Chondrocyte (in vitro differentiated cells): ENCODE measurements around the gene NR2F6. TPM values are rescaled to one million over a fixed set of nuclear protein-coding genes. Genes with fewer than 3 reads are reported as not detected.

Source experiments
- DNase-seq: peaks from one replicate; pipeline ENCODE4 v3.0.0; 2021; ENCODE audit warnings: mixed read lengths, low spot score
- H3K27ac Mint-ChIP-seq: one replicate; pipeline ENCODE4 v1.8.0; 2021; ENCODE audit warnings: mild to moderate bottlenecking, moderate library complexity, mixed read lengths; ENCODE audit not compliant: unreplicated experiment
- H3K27me3 Mint-ChIP-seq: 2 replicates; pipeline ENCODE4 v1.8.0; 2021; ENCODE audit warnings: low read depth, mixed read lengths
- H3K36me3 Mint-ChIP-seq: 2 replicates; pipeline ENCODE4 v1.8.0; 2021; ENCODE audit warnings: low read depth, mixed read lengths
- H3K4me1 Mint-ChIP-seq: 2 replicates; pipeline ENCODE4 v1.8.0; 2021; ENCODE audit warnings: low read depth, mild to moderate bottlenecking, mixed read lengths
- H3K4me3 Mint-ChIP-seq: one replicate; pipeline ENCODE4 v1.8.0; 2021; ENCODE audit warnings: mild to moderate bottlenecking, moderate library complexity, mixed read lengths; ENCODE audit not compliant: unreplicated experiment
- H3K9me3 Mint-ChIP-seq: 2 replicates; pipeline ENCODE4 v1.8.0; 2021; ENCODE audit warnings: low read depth, mixed read lengths
- CTCF ChIP-seq: fragments of 200-600 bp; sonication (generic); IDR thresholded peaks from 2 replicates; pipeline ENCODE4 v1.5.0; 2021; ENCODE audit warnings: antibody characterized with exemption, mild to moderate bottlenecking, moderate library complexity
- total RNA-seq: library from RNA; stranded (reverse); gene quantifications from 3 replicates; pipeline ENCODE4 v1.2.1, GENCODE V29; 2021

Gene NR2F6
- total RNA-seq, 1 donor from 2014 or later, result 45.0 TPM

GRCh38 chr19:17262557-17262956, 16.8 kb upstream of the NR2F6 start:
- TF ChIP-seq CTCF, result no peak
- no peak for DNase-seq
- peaks cover 8% of the 10 kb centered on the region for H3K4me1 Mint-ChIP-seq
- H3K4me3 Mint-ChIP-seq, result no peak overlapping the region
- H3K36me3 Mint-ChIP-seq, result no peaks in the 10 kb centered on the region
- H3K27ac Mint-ChIP-seq, result no peak overlapping the region
- peaks cover 4% of the 10 kb centered on the region for H3K9me3 Mint-ChIP-seq
- peaks cover 2% of the 10 kb centered on the region for H3K27me3 Mint-ChIP-seq

- no peak overlapping the region for H3K4me3 Mint-ChIP-seq
- no peaks in the 10 kb centered on the region for H3K9me3 Mint-ChIP-seq
- H3K27me3 Mint-ChIP-seq, result peaks cover 2% of the 10 kb centered on the region
- no peak for DNase-seq
- H3K27ac Mint-ChIP-seq, result no peak overlapping the region
- H3K36me3 Mint-ChIP-seq, result no peaks in the 10 kb centered on the region
- H3K4me1 Mint-ChIP-seq, result peaks cover 3% of the 10 kb centered on the region
- peak; percentile 96 for TF ChIP-seq CTCF
Measured at GRCh38 chr19:17260842-17261325, 15.2 kb upstream of the NR2F6 start.

DNA sequence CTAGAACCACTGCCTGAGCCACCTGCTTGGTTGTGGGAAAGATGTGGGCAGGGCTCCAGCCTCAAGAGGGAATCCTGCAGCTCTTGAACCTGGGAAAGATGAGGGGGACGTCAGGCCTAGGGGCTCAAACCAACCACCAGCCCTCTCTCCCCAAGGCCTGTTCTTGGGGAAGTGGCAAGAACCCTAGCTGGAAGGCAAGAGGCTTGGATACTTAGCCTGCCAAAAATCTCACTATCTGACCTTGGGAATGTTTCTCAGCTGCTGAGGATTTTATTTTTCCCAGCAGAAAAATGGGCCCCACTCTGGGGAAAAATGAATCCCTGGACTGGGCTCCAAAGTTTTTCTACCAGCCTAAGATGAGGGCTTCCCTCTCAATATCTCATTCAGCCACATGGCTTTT, 14.2 kb upstream of the NR2F6 start:
- Mint-ChIP-seq H3K36me3 (no peaks in the 10 kb centered on the region), H3K27me3 (peaks cover 2% of the 10 kb centered on the region), H3K27ac (no peak overlapping the region), H3K4me3 (no peak overlapping the region), H3K4me1 (peaks cover 8% of the 10 kb centered on the region), H3K9me3 (no peaks in the 10 kb centered on the region)
- DNase-seq, result no peak
- no peak for TF ChIP-seq CTCF

DNA sequence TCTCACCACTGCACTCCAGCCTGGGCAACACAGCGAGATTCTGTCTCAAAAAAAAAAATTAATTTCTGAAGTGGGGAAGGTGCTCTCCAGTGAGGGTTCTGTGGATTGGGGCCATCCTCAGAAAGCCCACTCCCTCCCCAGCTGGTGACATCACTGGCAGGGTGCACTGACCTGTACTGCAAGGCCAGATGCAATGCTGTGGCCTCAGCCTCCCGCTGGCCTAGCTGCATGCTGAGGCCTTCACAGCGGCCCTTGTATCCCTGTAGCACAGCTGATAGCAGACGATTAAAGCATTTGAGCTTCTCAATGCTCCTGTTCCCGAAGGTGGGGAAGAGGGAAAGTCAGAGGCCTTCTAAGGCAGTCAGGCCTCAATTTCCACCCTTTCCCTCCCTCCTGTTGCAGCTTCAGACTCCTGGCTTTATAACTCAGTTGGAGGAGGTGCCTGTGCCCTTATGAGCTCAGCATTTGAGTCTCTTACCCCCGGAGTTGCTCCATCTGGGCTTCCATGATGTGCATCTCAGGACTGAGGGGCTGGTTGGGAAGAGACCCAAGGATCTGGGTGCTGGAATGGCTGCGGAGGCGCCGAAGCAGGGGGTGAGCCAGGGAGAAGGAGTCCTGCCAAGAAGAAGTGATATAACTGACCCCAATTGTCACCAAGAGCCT, 13.5 kb upstream of the NR2F6 start:
- no peak for TF ChIP-seq CTCF
- H3K4me1 Mint-ChIP-seq, result peaks cover 10% of the 10 kb centered on the region
- H3K36me3 Mint-ChIP-seq, result no peaks in the 10 kb centered on the region
- H3K9me3 Mint-ChIP-seq, result no peaks in the 10 kb centered on the region
- no peak for DNase-seq
- peaks cover 2% of the 10 kb centered on the region for H3K27me3 Mint-ChIP-seq
- no peak overlapping the region for H3K27ac Mint-ChIP-seq
- no peak overlapping the region for H3K4me3 Mint-ChIP-seq

- H3K4me1 Mint-ChIP-seq, result peaks cover 10% of the 10 kb centered on the region
- H3K4me3 Mint-ChIP-seq, result no peak overlapping the region
- H3K9me3 Mint-ChIP-seq, result no peaks in the 10 kb centered on the region
- no peak for DNase-seq
- no peak overlapping the region for H3K27ac Mint-ChIP-seq
- peaks cover 2% of the 10 kb centered on the region for H3K27me3 Mint-ChIP-seq
- H3K36me3 Mint-ChIP-seq, result no peaks in the 10 kb centered on the region
- no peak for TF ChIP-seq CTCF
Measured at GRCh38 chr19:17256130-17256529, 10.4 kb upstream of the NR2F6 start.
